GM19351 (cell line): ENCODE results near the gene INTS15.

Experiments
- ATAC-seq: cut with Tn5 transposase; IDR thresholded peaks from one replicate; pipeline ENCODE4 v1.9.1; 2021; ENCODE audit warnings: mild to moderate bottlenecking, moderate library complexity; ENCODE audit not compliant: unreplicated experiment

INTS15 gene

DNA sequence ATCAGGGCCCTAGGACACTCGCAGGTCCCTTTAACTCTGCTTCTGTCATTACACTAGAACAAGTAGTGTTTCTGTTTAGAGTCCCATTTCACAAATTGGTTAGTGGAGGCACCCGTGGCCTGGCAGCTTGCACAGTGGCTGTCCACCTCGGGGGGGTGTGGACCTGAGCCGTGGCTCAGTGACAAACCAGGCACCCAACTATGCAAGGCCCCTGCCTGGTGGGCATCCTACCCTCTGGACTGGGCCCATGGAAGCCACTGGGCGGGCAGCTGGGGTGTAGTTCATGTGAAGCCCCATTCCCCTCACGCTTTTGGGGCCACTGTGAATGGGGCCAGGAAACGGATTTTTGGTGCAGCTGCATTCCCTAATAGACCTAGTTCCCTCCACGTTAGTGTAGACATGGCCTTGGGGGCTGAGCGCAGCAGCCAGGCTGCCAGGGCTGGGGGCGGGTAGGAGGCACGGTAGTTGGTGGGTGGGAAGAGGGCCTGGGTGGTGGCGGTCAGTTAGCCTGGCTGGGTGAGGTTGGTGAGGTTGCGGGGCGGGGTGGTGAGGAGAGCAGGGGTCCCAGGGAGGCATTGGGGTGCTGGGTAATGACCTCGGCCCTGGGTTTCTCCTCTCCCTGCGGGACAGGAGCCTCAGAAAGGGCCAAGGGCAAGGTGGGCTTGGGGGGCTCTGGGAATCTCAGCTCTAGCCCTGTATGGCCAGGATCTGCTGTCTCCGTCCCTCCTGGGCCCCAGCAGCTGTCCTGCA lies 66.0 kb downstream of the INTS15 start:
- ATAC-seq, result no peak

DNA sequence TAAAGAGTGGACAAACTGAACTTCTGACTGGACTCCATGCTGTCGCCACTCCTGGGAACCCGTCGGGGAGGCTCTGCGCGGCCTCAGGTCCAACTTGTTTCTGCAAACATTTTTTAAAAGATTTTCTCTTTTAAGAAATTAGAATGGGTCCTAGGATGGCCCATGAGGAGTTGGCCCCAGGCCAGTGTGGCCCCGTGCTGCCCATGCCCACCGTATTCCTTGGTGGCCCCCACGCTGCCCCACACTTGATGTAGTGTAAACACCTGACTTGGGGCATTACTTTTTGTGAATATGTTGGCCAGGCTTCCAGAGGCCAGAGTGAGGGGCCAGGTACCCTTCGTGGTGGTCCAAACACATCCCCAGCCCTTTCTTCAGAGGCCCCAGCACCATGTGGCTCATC lies 66.6 kb downstream of the INTS15 start:
- no peak for ATAC-seq
